HG03159 (cell line): Measurements from ENCODE around the gene FADS2.

ENCODE experiments used
- ATAC-seq: cut with Tn5 transposase; IDR thresholded peaks from one replicate; pipeline ENCODE4 v1.9.1; 2021; ENCODE audit warnings: mild to moderate bottlenecking, moderate library complexity; ENCODE audit not compliant: unreplicated experiment

Gene FADS2

DNA sequence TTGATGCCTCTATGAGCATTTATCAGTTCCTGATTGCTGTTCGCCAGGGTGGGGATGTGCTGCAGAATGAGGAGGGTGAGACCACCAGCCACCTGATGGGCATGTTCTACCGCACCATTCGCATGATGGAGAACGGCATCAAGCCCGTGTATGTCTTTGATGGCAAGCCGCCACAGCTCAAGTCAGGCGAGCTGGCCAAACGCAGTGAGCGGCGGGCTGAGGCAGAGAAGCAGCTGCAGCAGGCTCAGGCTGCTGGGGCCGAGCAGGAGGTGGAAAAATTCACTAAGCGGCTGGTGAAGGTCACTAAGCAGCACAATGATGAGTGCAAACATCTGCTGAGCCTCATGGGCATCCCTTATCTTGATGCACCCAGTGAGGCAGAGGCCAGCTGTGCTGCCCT is 32.6 kb upstream of the FADS2 start:
- ATAC-seq, result no peak

DNA sequence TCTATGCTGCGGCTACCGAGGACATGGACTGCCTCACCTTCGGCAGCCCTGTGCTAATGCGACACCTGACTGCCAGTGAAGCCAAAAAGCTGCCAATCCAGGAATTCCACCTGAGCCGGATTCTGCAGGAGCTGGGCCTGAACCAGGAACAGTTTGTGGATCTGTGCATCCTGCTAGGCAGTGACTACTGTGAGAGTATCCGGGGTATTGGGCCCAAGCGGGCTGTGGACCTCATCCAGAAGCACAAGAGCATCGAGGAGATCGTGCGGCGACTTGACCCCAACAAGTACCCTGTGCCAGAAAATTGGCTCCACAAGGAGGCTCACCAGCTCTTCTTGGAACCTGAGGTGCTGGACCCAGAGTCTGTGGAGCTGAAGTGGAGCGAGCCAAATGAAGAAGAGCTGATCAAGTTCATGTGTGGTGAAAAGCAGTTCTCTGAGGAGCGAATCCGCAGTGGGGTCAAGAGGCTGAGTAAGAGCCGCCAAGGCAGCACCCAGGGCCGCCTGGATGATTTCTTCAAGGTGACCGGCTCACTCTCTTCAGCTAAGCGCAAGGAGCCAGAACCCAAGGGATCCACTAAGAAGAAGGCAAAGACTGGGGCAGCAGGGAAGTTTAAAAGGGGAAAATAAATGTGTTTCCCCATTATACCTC is 32.1 kb upstream of the FADS2 start:
- no peak for ATAC-seq

- no peak for ATAC-seq
Measured at GRCh38 chr11:61797263-61797944, 30.7 kb upstream of the FADS2 start.

DNA sequence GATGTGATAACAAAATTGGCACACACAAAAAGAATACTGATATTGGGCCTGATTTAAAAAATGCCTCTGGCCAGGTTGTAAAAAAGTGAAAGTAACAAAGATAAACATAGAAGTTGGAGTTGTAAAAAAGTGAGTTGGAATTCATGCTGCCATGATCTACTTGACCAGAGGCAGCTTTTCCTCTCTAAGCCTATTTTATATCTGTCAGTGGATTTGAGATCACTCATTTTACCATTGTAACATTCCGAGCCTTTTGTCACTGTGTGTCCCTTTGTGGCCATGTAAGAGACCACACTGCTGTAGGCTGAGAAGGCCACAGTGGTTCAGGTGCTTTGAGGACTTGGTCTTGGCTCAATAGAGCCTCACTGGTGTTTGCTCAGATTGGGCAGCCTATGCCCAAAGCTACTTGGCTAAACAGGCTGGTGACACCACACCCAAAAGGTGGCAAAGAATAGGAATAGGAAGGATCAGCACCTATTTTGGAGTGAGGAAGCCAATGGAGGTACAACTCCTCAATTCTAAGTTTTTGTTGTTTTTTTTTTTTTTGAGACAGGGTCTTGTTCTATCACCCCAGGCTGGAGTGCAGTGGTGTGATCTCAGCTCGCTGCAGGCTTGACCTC is 28.3 kb upstream of the FADS2 start:
- ATAC-seq, result no peak

GRCh38 chr11:61800331-61801281 is 27.5 kb upstream of the FADS2 start:
- ATAC-seq, result no peak

- no peak for ATAC-seq
Measured at GRCh38 chr11:61802605-61803004, 25.5 kb upstream of the FADS2 start.

DNA sequence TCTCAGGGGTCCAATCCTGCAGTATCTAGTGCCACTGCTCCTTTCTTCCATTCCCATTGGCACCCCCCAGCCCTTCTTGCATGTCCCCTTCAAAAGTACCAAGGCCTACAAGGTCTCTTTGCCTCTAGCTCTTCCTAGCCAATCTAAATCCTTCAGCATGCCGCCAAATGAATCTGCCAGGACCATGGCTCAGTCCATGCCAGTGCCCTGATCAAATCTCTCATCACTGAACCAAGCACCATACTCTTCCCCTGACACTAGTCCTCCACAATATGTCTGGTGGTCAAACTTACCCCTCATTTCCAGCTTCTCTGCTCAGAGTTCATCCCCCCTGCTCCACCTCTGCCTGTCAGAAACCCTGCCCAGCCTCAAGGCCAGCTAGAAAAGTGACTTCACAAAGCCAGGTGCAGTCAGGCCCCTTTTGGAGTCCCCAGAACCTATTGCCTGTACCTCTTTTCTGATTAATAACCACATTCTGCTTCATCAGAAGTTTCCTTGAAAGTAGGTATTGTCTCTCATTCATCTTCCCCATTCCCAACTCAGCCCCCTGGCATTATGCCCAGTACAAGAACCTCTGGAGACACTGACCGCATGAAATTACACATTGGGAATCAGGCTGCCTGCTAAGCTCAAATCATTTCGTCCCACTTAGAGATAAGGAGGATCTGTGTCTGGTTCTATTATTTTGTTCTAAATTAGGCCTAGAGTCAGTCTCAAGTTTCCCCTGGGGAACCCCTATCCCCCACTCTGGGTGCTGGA is 24.0 kb upstream of the FADS2 start:
- ATAC-seq, result no peak

DNA sequence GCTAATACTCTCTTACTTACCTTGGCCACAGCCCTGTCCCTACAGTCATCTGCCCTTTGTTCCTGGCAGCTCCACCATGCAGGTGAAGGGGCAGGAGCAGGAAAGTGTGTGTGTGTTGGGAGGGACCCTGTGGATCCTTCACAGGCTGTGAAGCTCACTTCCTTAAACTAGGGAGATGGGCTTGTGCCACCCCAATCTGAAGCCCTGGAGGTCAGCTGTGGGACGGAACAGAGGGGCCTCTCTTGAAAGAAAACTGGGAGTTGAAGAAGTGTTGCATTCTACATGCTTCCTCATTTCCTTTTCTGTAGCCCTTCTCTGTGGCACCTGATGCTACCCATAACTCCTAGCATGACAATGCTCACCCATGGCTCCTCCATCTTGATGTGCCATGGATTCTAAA is 23.0 kb upstream of the FADS2 start:
- no peak for ATAC-seq

DNA sequence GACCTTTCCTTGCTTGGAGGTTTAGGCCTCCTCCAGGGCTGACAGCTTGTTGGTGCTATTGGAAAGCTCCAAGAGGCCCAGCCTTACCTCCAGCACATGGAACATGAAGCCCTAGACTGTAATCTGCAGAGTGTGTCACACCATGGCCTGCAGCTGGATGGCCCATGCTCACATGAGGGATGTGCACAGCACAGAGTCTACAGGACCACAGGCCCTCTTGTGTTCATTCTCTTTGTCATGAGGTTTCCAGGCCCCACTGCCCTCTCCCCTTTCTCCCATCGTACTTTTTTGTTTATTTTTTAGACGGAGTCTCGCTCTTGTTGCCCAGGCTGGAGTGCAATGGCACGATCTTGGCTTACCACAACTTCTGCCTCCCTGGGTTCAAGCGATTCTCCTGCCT is 21.3 kb upstream of the FADS2 start:
- no peak for ATAC-seq

DNA sequence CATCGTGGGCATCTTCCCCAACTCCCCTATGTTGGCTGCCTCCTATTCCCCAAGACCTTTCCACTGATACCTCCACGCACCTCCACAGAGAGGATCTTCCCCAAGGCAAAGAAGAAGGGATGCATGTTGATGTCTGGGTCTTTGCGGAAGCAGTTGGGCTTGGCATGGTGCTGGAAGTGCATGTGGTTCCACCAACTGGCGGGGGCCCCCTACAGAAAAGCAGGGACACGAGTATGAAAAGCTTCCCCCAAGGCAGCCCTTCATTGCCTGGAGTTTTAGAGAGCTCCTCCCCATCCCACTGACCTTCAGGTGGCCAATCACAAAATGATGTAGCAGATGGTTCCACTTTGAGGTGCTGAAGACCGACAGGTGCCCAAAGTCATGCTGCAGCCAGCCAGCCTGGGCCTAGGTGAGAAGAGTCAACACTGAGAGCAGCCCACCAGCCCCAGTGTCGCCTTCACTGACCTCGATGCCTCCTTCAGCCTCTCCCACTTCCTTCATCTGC is 17.4 kb upstream of the FADS2 start:
- no peak for ATAC-seq

DNA sequence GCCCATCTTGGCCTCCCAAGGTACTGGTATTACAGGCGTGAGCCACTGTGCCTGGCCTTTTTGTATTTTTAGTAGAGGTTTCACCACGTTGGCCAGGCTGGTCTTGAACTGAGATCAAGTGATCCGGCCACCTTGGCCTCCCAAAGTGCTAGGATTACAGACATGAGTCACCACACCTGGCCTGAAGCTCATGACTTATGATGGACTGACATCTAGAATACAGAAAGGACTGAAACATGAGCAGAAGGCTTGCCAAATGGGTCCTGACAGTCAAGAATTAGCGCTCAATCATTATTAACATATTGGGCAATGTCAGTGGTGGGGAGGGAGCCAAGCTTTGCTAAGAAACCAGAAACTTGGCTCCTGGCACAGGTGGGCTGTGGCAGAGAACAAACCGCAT is 16.3 kb upstream of the FADS2 start:
- ATAC-seq, result no peak

DNA sequence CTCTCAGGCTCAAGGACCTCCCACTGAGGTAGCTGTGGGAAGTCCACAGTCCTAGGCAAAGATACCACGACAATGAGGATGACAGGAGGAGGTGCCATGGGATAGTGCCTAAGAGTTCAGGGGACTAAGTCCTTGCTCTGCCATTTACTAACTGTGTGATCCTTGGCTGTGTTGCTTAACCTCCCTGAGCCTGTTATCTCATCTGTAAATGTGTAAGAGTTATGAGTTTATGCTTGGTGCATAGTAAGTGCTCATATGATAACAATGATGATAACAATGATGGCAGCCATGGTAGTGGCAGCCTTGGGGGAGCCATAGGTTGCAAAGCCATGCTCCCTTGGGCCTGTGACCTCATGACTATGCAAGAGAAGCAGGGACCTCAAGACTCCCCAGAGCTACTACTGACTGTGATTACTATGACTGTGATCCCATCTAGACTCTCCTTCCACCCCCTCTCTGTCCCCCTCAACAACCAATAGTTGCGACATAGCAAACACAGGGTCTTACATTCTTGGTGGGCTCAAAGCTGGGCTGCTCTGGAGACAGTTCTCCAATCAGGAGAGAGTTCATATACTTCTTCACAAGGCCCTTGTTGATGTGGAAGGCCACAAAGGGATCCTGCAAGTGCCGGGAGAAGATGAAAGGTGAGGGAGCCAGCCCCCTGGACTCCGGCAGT is 15.2 kb upstream of the FADS2 start:
- ATAC-seq, result no peak

GRCh38 chr11:61814247-61814957 is 13.7 kb upstream of the FADS2 start:
- no peak for ATAC-seq

- no peak for ATAC-seq
Measured at GRCh38 chr11:61814958-61815789, 12.9 kb upstream of the FADS2 start.

GRCh38 chr11:61815790-61816735 is 12.0 kb upstream of the FADS2 start:
- ATAC-seq, result peak; percentile 36

- ATAC-seq, result peak; percentile 43
Measured at GRCh38 chr11:61816736-61817455, 11.2 kb upstream of the FADS2 start, which contains the start of gene FADS1. Gene FADS1 (minus strand): TSS chr11:61817003. CDS start chr11:61816929, 74 bp downstream.
